ENCODE measurements around the gene MRPS7. TPM values are rescaled to one million over a fixed set of nuclear protein-coding genes. Genes with fewer than 3 reads are reported as not detected.
"Not testable (repeated sequence)": the region's sequence is repeated elsewhere in the genome, so short reads cannot be mapped to it uniquely, and the experiment has no call there.

MRPS7 gene
- total RNA-seq, 1 experiment from 2014 or later: 94.7 TPM

GRCh38 chr17:75292810-75293448, 31.2 kb downstream of the MRPS7 start:
- POLR2A ChIA-PET; H3K36me3 Mint-ChIP-seq; H3K9me3 Mint-ChIP-seq; H3K27ac Mint-ChIP-seq; DNase-seq (ENCODE audit: low spot score); ATAC-seq; H3K4me1 Mint-ChIP-seq; H3K27me3 Mint-ChIP-seq (ENCODE audit: low read depth); H3K4me3 Mint-ChIP-seq: not testable (repeated sequence)
- CTCF ChIA-PET: interaction anchor here (0.6 to 1.5 kb wide), 2 partner anchors 22 to 308 kb away, joined by 3 to 8 read pairs; partner anchors contain the start of gene MIF4GD

- no peak overlapping the region for H3K27ac Mint-ChIP-seq
- POLR2A ChIA-PET: no interaction called here
These were observed 33.8 kb downstream of the MRPS7 start for GRCh38 chr17:75295201-75296158.

GRCh38 chr17:75300280-75300679, 38.6 kb downstream of the MRPS7 start:
- no peak for TF ChIP-seq NFATC4 (CRISPR knock-in tag; IDR thresholded peaks at IDR 0.05)
- no peak for TF ChIP-seq FOXK1 (CRISPR knock-in tag; IDR thresholded peaks at IDR 0.05)
- TF ChIP-seq NR1H2 (CRISPR knock-in tag; IDR thresholded peaks at IDR 0.05): no peak
- no peak for TF ChIP-seq TP53 (CRISPR knock-in tag; IDR thresholded peaks at IDR 0.05)
- no peak for TF ChIP-seq HMGXB4 (CRISPR knock-in tag; IDR thresholded peaks at IDR 0.05)
- no peak for TF ChIP-seq NR2C2 (CRISPR knock-in tag; IDR thresholded peaks at IDR 0.05)
- TF ChIP-seq MXD4 (CRISPR knock-in tag; IDR thresholded peaks at IDR 0.05; ENCODE audit: borderline replicate concordance): no peak
- no peak for TF ChIP-seq NFYB (CRISPR knock-in tag; conservative IDR thresholded peaks at IDR 0.05; ENCODE audit: low read depth)
- TF ChIP-seq AR (CRISPR knock-in tag; IDR thresholded peaks at IDR 0.05): no peak
- no peak for TF ChIP-seq ESRRA (CRISPR knock-in tag; IDR thresholded peaks at IDR 0.05; ENCODE audit: borderline replicate concordance)
- TF ChIP-seq ATF2 (CRISPR knock-in tag; IDR thresholded peaks at IDR 0.05; ENCODE audit: borderline replicate concordance, low read depth): no peak
- no peak for TF ChIP-seq PRRX2 (CRISPR knock-in tag; IDR thresholded peaks at IDR 0.05)
- no peak for TF ChIP-seq ZNF232 (CRISPR knock-in tag; IDR thresholded peaks at IDR 0.05)
- POLR2A ChIA-PET: no interaction called here
- no peak overlapping the region for H3K4me3 Mint-ChIP-seq
- H3K27ac Mint-ChIP-seq: no peak overlapping the region
- CTCF ChIA-PET: interaction anchor here (0.6 to 1.6 kb wide), 4 partner anchors 9 to 112 kb away, joined by 3 to 7 read pairs (median 4); partner anchors contain the start of gene SLC25A19
- ATAC-seq (no peak), DNase-seq (ENCODE audit: low spot score) (no peak)
- H3K36me3 Mint-ChIP-seq: no peaks in the 10 kb centered on the region
- no peaks in the 10 kb centered on the region for H3K27me3 Mint-ChIP-seq (ENCODE audit: low read depth)
- H3K9me3 Mint-ChIP-seq: no peaks in the 10 kb centered on the region
- no peaks in the 10 kb centered on the region for H3K4me1 Mint-ChIP-seq

More at GRCh38 chr17:75295201-75296158, 33.8 kb downstream of the MRPS7 start:
- H3K36me3 Mint-ChIP-seq: no peaks in the 10 kb centered on the region
- no peak for DNase-seq (ENCODE audit: low spot score)
- ATAC-seq: no peak
- no peaks in the 10 kb centered on the region for H3K4me1 Mint-ChIP-seq
- TF ChIP-seq HMGXB4 (CRISPR knock-in tag; IDR thresholded peaks at IDR 0.05) (no peak), FOXJ3 (CRISPR knock-in tag; IDR thresholded peaks at IDR 0.05; ENCODE audit: borderline replicate concordance) (no peak), GABPB1 (CRISPR knock-in tag; IDR thresholded peaks at IDR 0.05) (peak; percentile 12; the same call in 1 of the 2 replicates), TEAD1 (CRISPR knock-in tag; IDR thresholded peaks at IDR 0.05) (no peak), ZNF317 (CRISPR knock-in tag; IDR thresholded peaks at IDR 0.05; ENCODE audit: borderline replicate concordance, low read depth) (no peak)
- CTCF ChIA-PET: no interaction called here
- no peak overlapping the region for H3K4me3 Mint-ChIP-seq
- no peaks in the 10 kb centered on the region for H3K9me3 Mint-ChIP-seq
- no peaks in the 10 kb centered on the region for H3K27me3 Mint-ChIP-seq (ENCODE audit: low read depth)
